DOHH2 (cell line): ENCODE data around the gene RGS9.

ENCODE experiments used
- CTCF ChIP-seq: fragments of 200-600 bp; sonication (generic); IDR thresholded peaks from one replicate; pipeline ENCODE4 v1.5.1; 2014; ENCODE audit warnings: antibody characterized with exemption, mild to moderate bottlenecking, low read depth, low read length; ENCODE audit not compliant: poor library complexity, severe bottlenecking
- EZH2phosphoT487 ChIP-seq: fragments of 200-600 bp; sonication (generic); IDR thresholded peaks from 2 replicates; pipeline ENCODE4 v1.6.1; 2017; ENCODE audit warnings: borderline replicate concordance, mild to moderate bottlenecking, antibody characterized with exemption, low read length, moderate library complexity, mixed read lengths

GRCh38 chr17:65230040-65230439, 92.9 kb downstream of the RGS9 start:
- TF ChIP-seq CTCF (no peak), EZH2phosphoT487 (no peak)
